Caki2 (cell line): Measurements from ENCODE around the gene PREPL. TPM values are rescaled to one million over a fixed set of nuclear protein-coding genes. Genes with fewer than 3 reads are reported as not detected.
"Not testable (repeated sequence)": the region's sequence is repeated elsewhere in the genome, so short reads cannot be mapped to it uniquely, and the experiment has no call there.

Experiments
- DNase-seq: peaks from one replicate; pipeline ENCODE4 v3.0.0-alpha.2; 2015; ENCODE audit warnings: low read depth
- in situ Hi-C: cut with HindIII; loops from 2 replicates; pipeline ENCODE4 v1.10.0; 2016; ENCODE audit warnings: low sequenced_read_pairs, low pct_unique_long_range_greater_than_20kb, mixed read lengths
- total RNA-seq: library from RNA; depleted of rRNA; stranded (reverse); fragments of >200 nt; shearing (Covaris generic); gene quantifications from 2 replicates; pipeline ENCODE4 v1.2.3, GENCODE V29; 2014; ENCODE audit warnings: low replicate concordance

The PREPL gene
- total RNA-seq, 1 experiment from 2014 or later, result 27.5 TPM

DNA sequence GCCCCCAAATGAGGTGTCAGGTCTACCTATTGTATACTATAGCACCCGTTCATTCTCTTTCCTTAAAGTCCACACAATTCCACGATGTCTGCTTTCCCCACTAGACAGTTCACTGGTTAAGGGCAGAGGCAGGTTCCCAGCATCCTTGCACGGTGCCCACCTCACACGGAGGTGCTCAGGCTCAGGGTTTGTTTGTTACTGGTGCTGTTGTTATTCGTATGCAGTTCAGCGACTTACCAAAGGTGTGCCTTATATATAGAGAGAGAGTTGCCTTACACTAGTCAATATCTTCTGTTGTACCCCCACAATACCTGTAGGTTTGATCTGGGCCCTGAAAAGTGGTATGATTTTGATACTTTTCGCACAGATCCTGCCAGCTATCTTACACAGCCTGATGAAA is 55.4 kb downstream of the PREPL start:
- DNase-seq, result no peak
- in situ Hi-C loops, result no loop called here

DNA sequence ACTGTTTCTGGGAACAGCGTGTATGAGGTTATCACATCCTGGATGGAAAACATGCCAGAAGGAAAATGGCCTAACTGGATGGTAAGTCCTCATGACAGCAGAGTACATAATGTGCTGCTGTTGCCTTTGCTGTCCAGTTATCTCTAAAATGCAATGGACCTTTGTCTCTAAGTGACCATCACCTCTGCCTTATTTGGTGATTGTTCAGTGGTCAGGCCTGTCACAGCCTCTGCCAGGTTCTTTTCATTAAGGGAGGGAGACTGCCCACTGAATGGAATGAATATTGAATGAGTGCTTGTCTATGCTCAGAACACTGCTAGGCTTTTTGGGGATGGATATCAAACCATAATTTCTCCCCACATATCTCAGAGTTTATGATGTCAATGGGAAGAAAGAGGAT is 57.0 kb downstream of the PREPL start:
- in situ Hi-C loops, result no loop called here

DNA sequence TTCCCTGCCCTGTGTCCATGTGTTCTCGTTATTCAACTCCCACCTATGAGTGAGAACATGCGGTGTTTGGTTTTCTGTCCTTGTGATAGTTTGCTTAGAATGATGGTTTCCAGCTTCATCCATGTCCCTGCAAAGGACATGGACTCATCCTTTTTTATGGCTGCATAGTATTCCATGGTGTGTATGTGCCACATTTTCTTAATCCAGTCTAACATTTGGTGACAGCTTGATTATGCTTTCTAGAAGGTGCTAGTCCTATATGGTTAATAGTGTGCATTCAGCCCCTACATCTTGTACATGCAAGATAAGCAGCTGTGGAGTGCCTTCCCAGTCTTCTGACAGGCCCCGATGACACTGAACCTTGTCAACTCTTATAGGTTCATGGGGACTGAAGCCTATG is 57.5 kb downstream of the PREPL start:
- in situ Hi-C loops, DNase-seq: not testable (repeated sequence)

More for the DNA sequence above, 57.0 kb downstream of the PREPL start:
- DNase-seq, result no peak

DNA sequence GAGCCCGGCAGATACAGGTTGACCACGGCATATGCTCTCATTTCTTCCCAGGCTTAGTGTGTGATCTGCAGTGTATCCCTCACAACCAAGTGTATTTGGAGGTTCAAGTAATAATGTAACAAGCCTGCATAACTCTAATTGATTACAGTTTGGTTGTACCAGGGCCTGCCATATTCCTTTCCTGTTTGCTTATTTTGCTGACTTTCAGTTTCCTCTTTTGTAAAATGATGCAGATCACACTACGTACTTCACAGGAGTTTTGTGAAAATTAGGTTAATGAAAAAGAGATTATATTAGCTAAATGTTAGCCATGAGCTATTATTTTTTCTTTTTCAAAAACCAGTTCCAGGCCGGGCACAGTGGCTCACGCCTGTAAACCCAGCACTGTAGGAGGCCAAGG is 60.2 kb downstream of the PREPL start:
- in situ Hi-C loops, result no loop called here
- DNase-seq, result no peak

DNA sequence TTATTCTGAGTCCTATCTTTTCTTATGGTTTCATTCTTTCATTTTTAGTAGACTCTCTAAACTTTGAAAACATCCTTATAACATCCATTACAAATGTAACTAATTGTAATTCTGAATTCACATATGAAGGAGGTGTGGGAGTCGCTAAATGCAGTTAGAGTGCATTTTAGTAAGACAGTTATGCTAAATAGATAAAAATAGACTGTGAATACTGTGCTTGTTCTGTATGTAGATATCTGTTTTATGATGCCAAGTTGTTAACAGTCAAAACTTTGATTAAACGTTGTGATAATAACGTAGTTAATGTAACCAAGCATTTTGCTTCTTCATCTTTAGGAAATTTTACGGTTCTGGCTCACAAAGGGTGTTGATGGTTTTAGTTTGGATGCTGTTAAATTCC is 61.7 kb downstream of the PREPL start:
- in situ Hi-C loops, result no loop called here
- DNase-seq, result no peak

DNA sequence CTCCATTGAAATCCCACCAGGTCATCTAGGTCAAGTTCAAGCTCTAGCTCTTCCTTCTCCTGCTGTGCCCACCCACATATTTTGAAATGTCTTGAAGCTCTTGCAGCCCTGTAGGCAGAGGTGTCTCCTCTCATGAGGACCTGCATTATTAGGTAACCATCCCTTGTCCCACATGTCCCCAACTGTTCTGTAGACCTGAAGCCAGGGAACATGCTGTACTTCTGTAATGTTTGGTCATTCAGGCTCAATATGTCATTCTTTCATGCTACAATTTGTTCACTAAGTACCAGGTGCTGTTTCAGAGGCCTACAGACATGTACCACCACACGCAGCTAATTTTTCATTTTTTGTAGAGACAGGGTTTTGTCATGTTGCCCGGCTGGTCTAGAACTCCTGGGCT is 63.9 kb downstream of the PREPL start:
- in situ Hi-C loops, result no loop called here
- DNase-seq, result no peak

DNA sequence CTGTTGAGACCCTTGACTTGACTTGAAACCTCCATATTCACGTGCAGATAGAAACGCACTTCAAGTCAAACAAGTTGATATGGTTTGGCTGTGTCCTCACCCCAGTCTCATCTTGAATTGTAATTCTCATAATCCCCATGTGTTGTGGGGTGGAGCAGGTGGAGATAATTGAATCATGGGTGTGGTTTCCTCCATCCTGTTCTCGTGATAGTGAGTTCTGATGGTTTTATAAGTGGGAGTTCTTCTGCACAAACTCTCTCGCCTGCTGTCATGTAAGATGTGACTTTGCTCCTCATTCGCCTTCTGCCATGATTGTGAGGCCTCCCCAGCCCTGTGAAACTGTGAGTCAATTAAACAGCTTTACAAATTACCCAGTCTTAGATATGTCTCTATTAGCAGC is 64.6 kb downstream of the PREPL start:
- in situ Hi-C loops, result no loop called here

DNA sequence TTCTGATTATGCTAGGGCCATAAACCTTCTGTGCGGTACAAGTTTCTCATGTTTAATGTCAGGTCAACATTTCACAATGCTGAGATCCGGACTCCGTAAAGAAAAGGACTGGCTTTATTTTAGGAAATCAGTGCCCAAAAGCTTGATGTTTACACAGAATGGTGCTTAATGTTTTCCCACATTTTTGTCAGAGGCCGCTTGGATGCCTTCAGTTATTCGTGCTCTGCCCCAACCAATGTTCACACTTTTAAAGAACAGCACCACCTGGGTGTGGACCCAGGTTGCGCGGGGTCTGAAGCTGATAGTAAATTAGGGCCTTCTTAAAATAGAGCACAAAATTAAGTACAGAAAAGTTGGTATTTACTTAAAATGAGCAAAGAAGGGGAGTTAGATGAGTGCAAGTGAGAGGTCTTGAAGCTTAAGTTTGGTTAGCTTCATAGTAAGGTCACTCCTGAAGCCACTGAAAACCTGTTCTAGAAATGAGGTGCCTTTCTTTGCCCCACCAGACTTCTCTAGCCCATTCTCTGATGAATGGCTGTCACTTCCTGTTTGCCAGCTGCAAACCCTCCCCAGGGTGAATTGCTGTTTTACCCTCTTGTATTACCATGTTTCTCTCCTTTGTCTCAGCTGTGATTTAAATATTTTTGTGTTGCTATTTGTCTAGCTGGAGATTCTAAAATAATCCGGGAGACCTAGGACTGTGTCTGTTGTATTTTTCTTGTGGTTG is 65.5 kb downstream of the PREPL start:
- in situ Hi-C loops, result no loop called here
- no peak for DNase-seq

More for the DNA sequence above, 64.6 kb downstream of the PREPL start:
- no peak for DNase-seq

DNA sequence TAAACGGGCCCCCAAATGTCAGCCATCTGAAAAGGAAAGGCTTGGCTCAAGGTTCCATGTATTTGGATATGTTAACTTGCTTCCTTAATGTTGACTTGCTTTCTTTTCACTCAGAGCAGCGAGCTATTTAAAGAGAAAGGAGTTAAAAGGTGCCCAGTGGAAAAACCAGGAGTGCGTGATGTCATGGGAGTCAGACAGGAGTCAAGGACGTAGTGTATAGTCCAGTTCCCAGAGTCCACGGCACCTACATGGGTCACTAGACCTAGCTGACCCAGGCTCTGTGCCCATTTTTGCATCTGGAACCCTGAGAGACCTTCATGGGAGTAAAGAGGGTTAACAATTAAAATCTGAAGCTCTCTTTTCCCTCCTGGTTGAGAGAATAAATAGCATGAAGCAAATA is 66.2 kb downstream of the PREPL start:
- in situ Hi-C loops, result no loop called here
- no peak for DNase-seq

DNA sequence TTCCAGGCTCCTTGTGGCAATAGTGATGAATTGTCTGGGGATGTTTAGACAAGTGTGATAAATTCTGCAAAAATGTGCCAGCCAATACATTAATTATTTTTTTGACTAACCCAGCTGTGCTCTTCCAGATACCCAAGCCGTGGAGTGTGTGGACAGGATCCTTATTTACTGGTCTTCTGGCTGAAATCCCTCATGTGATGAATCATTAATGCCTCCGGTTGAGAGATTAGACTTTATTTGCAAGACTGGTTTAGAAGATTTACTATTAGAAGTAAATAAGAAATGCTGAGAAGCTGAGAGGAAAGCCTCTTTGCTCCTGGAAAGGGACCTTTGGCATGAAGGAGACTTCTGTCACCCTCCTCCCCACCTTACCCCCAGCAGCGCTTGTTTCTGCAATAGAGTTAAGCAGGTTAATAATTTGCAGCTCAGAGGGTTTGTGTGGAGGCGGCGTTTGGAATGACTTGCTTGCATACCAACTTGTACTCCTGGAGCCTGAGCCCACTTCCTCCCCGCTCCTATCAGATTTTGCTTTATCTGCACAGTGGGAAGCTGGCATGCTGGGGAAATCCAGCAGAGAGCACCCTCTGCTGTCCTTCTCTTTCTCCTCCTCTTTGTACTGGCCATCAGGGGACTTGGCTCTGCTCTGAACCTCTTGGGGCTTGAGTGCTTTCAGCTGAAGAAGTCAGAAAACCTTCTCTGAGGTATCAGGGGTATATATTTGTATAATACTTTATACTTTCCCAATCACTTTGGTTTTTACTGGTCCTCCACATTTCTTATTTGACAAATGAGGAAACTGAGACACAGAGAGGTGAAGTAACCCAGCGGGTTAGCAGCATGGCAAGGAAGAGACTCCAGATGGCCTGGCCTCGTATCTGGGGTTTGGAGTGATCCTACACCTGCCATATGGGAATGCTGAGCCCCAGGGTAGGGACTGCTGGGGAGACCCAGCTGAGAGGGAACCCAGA is 69.7 kb downstream of the PREPL start:
- DNase-seq, result peak; percentile 100

DNA sequence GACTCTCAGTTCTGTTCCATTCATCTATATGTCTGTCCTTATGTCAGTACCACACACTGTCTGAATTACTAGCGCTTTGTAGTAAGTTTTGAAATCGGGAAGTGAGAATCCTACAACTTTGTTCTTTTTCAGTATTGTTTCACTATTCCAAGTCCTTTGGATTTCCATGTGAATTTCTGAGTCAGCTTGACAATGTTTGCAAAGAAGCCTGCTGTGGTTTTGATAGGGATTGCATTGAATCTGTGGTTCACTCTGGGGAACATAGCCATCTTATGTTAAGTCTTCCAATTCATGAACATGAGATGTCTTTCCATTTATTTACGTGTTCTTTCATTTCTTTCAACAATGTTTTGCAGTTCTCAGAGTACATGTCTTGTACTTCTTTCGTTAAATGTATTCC is 71.0 kb downstream of the PREPL start:
- in situ Hi-C loops, result no loop called here

More for the DNA sequence above, 69.7 kb downstream of the PREPL start:
- in situ Hi-C loops, result no loop called here

DNA sequence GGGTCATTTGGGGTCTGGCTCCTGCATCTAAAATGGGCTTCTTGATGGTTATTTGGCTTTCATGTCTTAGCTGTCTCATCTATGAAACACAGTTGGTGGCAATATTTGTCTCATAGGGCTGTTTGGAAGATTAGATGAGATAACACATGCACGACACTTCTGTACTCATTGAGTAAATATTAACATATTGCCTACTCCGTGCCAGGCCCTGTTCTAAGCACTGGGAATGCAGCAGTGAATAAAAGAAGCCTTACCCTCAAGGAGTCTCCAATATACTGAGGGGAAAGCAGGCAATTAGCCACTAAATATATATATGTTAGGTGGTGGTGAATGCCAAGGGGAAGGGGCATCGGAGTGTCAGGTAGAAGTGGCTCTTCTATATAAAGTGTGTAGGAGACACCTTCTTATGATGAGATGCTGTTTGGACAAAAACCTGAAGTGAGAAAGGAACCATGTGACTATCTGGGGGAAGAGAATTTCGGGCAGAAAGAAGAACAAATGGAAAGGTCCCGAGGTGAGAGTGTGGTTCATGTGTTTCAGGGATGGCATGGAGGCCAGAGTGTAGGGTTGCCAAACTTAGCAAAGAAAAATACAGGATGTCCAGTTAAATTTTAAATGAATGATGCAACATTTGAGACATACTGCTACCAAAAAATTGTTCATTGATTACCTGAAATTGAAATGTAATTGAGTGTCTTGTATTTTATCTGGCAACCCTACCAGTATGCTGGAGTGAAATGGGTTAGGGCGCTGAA is 74.2 kb downstream of the PREPL start:
- no peak for DNase-seq
- in situ Hi-C loops, result no loop called here

More for the DNA sequence above, 71.0 kb downstream of the PREPL start:
- peak; percentile 25 for DNase-seq

DNA sequence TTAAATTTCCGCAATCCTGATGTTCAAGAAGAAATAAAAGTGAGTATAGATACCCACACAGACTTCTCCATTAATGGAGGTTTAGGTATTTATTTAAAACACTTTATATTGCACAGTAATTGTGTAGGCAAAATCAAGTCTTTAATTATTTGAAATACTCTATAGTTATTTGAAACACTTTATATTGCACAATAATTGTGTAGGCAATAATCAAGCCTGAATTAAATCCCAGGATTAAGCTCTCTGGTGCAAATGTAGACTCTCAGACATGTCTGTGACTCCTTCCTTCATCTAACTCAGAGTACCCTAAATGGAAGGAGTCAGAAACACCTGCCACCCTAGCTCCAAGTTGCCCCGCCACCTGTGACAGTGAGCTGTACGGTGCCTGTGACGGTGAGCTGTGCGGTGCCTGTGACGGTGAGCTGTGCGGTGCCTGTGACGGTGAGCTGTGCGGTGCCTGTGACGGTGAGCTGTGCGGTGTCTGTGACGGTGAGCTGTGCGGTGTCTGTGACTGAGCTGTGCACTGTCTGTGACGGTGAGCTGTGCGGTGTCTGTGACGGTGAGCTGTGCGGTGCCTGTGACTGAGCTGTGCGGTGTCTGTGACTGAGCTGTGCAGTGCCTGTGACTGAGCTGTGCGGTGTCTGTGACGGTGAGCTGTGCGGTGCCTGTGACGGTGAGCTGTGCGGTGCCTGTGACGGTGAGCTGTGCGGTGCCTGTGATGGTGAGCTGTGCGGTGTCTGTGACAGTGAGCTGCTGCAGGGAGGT is 75.0 kb downstream of the PREPL start:
- in situ Hi-C loops, result no loop called here
- peak; percentile 55 for DNase-seq

DNA sequence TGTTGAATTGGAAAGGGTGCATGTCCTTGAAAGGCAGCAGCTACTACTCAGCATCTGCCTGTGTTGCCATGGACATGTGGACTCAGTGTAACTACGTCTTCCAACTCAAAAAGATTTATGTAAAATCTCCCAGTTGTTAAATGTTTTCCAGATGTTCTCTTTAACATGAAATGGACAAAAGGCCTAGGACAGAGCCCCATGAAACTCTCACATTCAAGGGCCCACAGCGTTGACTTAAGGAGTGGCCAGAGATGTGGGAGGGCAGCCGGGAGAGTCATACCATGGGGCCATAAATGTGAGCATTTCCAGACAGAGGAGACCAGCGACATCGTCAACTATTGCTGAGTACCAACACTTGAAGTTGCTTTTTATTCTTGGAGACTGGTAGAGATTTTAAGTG is 76.1 kb downstream of the PREPL start:
- in situ Hi-C loops, result no loop called here
- no peak for DNase-seq

DNA sequence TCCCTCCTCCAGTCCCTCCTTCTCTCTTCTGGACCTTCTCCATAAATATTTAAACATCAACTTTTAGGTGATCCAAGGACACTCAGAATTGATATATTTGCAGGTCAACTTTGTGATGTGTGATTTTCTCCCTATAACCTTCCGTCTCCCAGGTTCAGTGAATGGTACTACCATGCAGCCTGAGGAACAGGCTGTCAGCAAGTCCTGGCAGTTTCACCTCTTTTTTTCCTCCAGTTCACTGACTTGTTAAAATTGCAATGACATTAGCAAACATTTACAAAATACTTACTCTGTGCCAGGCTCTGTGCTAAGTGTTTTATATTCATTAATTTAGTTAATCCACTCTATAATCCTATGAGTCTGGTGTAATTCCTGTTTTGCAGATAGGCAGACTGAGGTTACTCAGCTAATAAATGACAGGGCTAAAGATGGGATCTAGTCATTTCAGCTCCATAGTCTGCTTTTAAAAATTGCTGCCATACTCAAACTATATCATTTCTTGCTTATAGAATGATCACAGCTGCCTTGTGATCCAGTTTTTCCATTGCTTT is 78.1 kb downstream of the PREPL start:
- no peak for DNase-seq
- in situ Hi-C loops, result no loop called here

DNA sequence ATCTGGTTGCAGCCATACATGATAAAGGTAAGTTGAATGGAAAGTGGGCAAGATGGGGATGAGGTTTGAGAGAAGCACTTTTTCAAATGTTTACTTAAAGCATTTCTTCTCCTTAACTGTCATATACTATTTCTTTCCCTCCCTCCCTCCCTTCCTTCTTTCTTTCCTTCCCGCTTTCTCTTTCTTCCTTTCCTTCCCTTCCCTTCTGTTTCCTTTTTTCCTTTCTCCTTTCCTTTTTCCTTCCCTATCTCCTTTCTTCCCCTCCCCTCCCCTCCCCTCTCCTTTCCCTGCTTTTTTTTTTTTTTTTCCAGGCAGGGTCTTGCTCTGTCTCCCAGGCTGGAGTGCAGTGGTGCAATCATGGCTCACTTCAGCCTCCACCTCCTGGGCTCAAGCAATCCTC is 80.4 kb downstream of the PREPL start:
- no peak for DNase-seq
- in situ Hi-C loops, result no loop called here

DNA sequence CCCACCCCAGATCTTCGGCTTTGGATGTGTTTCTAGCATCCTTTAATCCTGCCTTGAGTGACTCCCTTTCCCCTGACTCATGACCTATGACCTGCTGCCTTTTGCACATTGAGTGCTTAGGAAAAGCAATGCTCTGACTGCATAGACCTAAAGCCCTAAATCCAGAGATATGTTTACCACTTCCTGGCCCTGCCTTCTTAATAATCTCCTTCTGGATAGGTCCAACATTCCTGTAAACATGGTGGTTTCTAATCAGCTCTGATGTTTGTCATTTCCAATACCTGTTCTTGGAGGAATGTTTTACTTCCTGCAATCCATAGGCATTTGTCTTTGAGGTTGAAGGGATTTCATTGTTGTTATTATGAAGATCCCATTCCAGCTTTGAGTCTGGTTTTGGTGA is 83.8 kb downstream of the PREPL start:
- in situ Hi-C loops, result no loop called here
- DNase-seq, result no peak

DNA sequence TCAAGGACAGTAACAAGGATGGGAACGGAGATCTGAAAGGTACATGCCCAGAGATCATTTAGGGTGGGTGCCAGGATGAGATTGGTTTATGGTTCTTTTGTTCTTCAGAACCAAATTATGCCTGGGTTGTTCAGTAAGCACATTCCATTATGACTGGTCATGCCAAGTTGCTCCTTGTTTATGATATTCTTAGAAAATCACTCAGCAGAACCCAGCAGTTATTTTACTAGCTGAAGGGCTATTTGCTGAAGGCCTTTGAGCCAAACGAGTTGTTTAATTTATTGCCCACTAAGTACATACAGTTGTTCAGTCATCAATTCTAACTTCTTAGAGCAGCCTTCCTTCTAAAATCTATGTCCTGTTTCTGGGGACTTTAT is 85.4 kb downstream of the PREPL start:
- in situ Hi-C loops, result no loop called here

More for the DNA sequence above, 85.4 kb downstream of the PREPL start:
- peak; percentile 84 for DNase-seq
